ENCODE results near the gene ERAS. TPM values are rescaled to one million over a fixed set of nuclear protein-coding genes. Genes with fewer than 3 reads are reported as not detected.

Gene ERAS
- total and polyA plus RNA-seq, 3 donors from 2014 or later: 0.76 to 2.0 (median 1.4) TPM

DNA sequence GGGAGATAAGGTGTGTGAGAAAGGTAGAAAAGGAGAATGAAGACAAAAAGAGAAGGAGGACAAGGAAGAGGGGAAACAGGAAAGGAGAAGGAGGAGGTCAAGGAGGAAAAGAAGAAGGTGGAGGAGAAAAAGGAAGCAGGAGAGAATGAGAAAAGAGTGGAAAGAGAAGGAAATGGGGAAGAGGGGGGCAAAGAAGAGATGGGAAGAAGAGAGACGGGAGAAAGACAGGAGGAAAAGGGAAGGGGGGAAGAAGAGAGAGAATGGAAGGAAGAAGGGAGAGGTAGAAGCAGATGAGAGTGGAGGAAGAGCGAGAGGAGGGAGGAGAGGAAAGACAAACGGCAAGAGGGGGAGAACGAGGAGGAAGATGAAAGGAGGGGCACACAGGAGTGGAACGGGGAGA, 35.8 kb upstream of the ERAS start:
- WGBS, 2 donors: 61 to 71% methylated on average over 5 of the region's 5 CpGs

DNA sequence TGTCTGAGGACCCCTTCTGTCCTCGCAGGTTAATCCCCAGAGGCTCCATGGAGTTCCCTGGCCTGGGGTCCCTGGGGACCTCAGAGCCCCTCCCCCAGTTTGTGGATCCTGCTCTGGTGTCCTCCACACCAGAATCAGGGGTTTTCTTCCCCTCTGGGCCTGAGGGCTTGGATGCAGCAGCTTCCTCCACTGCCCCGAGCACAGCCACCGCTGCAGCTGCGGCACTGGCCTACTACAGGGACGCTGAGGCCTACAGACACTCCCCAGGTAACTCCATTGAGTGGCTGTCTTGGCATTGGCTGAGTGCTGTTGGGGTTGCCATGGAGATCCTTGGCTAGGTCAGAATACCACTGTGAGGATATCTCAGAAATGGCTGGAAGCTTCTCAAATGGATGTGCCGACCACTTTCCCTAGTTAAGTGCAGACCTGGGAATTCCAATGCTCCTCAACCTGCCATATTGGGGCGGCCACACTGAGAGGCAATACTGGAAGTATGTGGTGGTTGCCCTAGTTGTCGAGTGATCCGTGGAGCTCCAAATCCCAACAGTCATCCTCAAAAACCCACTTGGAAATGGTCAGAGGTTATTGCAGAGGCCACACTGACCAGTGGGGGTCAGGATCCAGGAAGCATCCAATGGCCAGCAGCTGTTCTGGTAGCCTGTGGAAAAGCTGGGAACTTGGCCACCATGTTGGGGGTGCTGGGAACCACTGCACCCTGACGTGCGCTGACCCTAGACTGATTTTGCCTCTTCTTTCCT, 35.1 kb upstream of the ERAS start:
- TF ChIP-seq, protein P1, sequence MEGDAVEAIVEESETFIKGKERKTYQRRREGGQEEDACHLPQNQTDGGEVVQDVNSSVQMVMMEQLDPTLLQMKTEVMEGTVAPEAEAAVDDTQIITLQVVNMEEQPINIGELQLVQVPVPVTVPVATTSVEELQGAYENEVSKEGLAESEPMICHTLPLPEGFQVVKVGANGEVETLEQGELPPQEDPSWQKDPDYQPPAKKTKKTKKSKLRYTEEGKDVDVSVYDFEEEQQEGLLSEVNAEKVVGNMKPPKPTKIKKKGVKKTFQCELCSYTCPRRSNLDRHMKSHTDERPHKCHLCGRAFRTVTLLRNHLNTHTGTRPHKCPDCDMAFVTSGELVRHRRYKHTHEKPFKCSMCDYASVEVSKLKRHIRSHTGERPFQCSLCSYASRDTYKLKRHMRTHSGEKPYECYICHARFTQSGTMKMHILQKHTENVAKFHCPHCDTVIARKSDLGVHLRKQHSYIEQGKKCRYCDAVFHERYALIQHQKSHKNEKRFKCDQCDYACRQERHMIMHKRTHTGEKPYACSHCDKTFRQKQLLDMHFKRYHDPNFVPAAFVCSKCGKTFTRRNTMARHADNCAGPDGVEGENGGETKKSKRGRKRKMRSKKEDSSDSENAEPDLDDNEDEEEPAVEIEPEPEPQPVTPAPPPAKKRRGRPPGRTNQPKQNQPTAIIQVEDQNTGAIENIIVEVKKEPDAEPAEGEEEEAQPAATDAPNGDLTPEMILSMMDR (IDR thresholded peaks at IDR 0.05): no peak
- TF ChIP-seq POLR2A (IDR thresholded peaks at IDR 0.05): no peak
- no peaks in the 10 kb centered on the region for H3K27me3 ChIP-seq
- H3K27ac ChIP-seq: no peak overlapping the region
- no peaks in the 10 kb centered on the region for H3K9me3 ChIP-seq
- intact Hi-C loops (cut with DNase I; ENCODE audit: low total_unique reads): no loop called here
- no peak overlapping the region for H3K4me3 ChIP-seq
- WGBS, 2 donors: 51 to 90% methylated on average over 2 to 9 of the region's 11 CpGs
- no peak for DNase-seq
- H3K4me1 ChIP-seq: no peaks in the 10 kb centered on the region
- H3K36me3 ChIP-seq (ENCODE audit: low read depth, missing control alignments): no peaks in the 10 kb centered on the region

More for the DNA sequence above, 35.8 kb upstream of the ERAS start:
- intact Hi-C loops (cut with DNase I; ENCODE audit: low total_unique reads): no loop called here
- no peaks in the 10 kb centered on the region for H3K36me3 ChIP-seq (ENCODE audit: low read depth, missing control alignments)
- no peaks in the 10 kb centered on the region for H3K27me3 ChIP-seq
- no peak overlapping the region for H3K4me3 ChIP-seq
- TF ChIP-seq, protein P1 (IDR thresholded peaks at IDR 0.05): no peak
- no peak for TF ChIP-seq POLR2A (IDR thresholded peaks at IDR 0.05)
- DNase-seq: no peak
- H3K9me3 ChIP-seq: no peaks in the 10 kb centered on the region
- H3K27ac ChIP-seq: no peak overlapping the region
- H3K4me1 ChIP-seq: no peaks in the 10 kb centered on the region

DNA sequence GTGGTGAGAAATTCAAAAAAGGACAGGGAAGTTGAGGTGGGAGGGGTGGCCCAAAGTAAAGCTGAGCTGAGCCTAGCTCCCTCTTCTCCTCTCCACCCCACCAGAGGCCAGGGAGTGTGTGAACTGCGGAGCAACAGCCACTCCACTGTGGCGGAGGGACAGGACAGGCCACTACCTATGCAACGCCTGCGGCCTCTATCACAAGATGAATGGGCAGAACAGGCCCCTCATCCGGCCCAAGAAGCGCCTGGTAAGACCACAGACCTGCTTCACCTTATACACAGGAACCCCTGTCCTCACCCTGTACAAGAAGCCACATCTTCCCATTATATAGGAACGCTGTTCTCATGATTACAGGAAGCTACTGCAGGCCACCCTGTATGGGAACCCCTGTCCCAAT, 34.1 kb upstream of the ERAS start:
- Histone ChIP-seq H3K4me3 (no peak overlapping the region), H3K9me3 (no peaks in the 10 kb centered on the region), H3K27me3 (no peaks in the 10 kb centered on the region), H3K36me3 (ENCODE audit: low read depth, missing control alignments) (no peaks in the 10 kb centered on the region), H3K4me1 (no peaks in the 10 kb centered on the region), H3K27ac (no peak overlapping the region)
- DNase-seq: no peak
- intact Hi-C loops (cut with DNase I; ENCODE audit: low total_unique reads): no loop called here
- TF ChIP-seq POLR2A (IDR thresholded peaks at IDR 0.05): no peak
- TF ChIP-seq, protein P1 (IDR thresholded peaks at IDR 0.05): no peak
- WGBS, 2 donors: 93 to 94% methylated on average over 3 to 5 of the region's 7 CpGs

DNA sequence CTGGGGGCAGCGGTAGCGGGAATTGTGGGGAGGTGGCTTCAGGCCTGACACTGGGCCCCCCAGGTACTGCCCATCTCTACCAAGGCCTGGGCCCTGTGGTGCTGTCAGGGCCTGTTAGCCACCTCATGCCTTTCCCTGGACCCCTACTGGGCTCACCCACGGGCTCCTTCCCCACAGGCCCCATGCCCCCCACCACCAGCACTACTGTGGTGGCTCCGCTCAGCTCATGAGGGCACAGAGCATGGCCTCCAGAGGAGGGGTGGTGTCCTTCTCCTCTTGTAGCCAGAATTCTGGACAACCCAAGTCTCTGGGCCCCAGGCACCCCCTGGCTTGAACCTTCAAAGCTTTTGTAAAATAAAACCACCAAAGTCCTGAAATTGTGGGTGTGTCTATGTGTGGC, 32.4 kb upstream of the ERAS start:
- WGBS, 2 donors: 93 to 100% methylated on average over 1 to 3 of the region's 4 CpGs
- no peaks in the 10 kb centered on the region for H3K9me3 ChIP-seq
- intact Hi-C loops (cut with DNase I; ENCODE audit: low total_unique reads): no loop called here
- no peak for TF ChIP-seq POLR2A (IDR thresholded peaks at IDR 0.05)
- TF ChIP-seq, protein P1 (IDR thresholded peaks at IDR 0.05): no peak
- no peaks in the 10 kb centered on the region for H3K36me3 ChIP-seq (ENCODE audit: low read depth, missing control alignments)
- H3K27me3 ChIP-seq: no peaks in the 10 kb centered on the region
- H3K27ac ChIP-seq: no peak overlapping the region
- DNase-seq: no peak
- no peaks in the 10 kb centered on the region for H3K4me1 ChIP-seq
- H3K4me3 ChIP-seq: no peak overlapping the region
